NK-92 treated with Interleukin-12 subunit alpha and Interleukin-12 subunit beta, amount 100 ng/mL, for 24 hours (cell line): ENCODE results near the gene APLP1.
"Not testable (repeated sequence)": the region's sequence is repeated elsewhere in the genome, so short reads cannot be mapped to it uniquely, and the experiment has no call there.

ENCODE experiments used
- DNase-seq: peaks from one replicate; lab custom pipeline; 2025; lab: John Stamatoyannopoulos, UW

APLP1 gene

GRCh38 chr19:35852029-35852780 lies 16.2 kb upstream of the APLP1 start, which contains the start of gene NPHS1:
Gene NPHS1, minus strand, starts transcription at chr19:35852504. Its CDS starts 667 bp downstream, at chr19:35851837.
- no peak for DNase-seq

GRCh38 chr19:35853038-35853756 lies 15.2 kb upstream of the APLP1 start:
- no peak for DNase-seq

- DNase-seq: no peak
Observed at GRCh38 chr19:35856546-35857149, 11.7 kb upstream of the APLP1 start, which contains the start of gene KIRREL2. Gene KIRREL2, plus strand, starts transcription at chr19:35856911. Its CDS starts 209 bp downstream, at chr19:35857120.

GRCh38 chr19:35858311-35858710 lies 10.1 kb upstream of the APLP1 start:
- DNase-seq: no peak

GRCh38 chr19:35859414-35859813 lies 9.0 kb upstream of the APLP1 start:
- DNase-seq: no peak

- no peak for DNase-seq
Observed at GRCh38 chr19:35860436-35860817, 7.9 kb upstream of the APLP1 start.

GRCh38 chr19:35860818-35861639 lies 7.3 kb upstream of the APLP1 start:
- DNase-seq: no peak

GRCh38 chr19:35861640-35862160 lies 6.7 kb upstream of the APLP1 start:
- no peak for DNase-seq

GRCh38 chr19:35862528-35862927 lies 5.8 kb upstream of the APLP1 start:
- no peak for DNase-seq

- no peak for DNase-seq
Observed at GRCh38 chr19:35863018-35863417, 5.4 kb upstream of the APLP1 start.

- no peak for DNase-seq
Observed at GRCh38 chr19:35868823-35869326, 501 bp downstream of the APLP1 start.

GRCh38 chr19:35869327-35870123 lies 1.2 kb downstream of the APLP1 start:
- no peak for DNase-seq

- DNase-seq: not testable (repeated sequence)
Observed at GRCh38 chr19:35870124-35870736, 1.9 kb downstream of the APLP1 start.

- DNase-seq: no peak
Observed at GRCh38 chr19:35870798-35871197, 2.4 kb downstream of the APLP1 start.

GRCh38 chr19:35871611-35872010 lies 3.2 kb downstream of the APLP1 start:
- no peak for DNase-seq

- no peak for DNase-seq
Observed at GRCh38 chr19:35872180-35872579, 3.8 kb downstream of the APLP1 start.

- DNase-seq: no peak
Observed at GRCh38 chr19:35874392-35874930, 6.1 kb downstream of the APLP1 start.

GRCh38 chr19:35879068-35879467 lies 10.7 kb downstream of the APLP1 start:
- no peak for DNase-seq

- DNase-seq: no peak
Observed at GRCh38 chr19:35879770-35880317, 11.5 kb downstream of the APLP1 start.
